Spinal cord (tissue), 10 donors: ENCODE measurements around the gene CARD8. TPM values are rescaled to one million over a fixed set of nuclear protein-coding genes. Genes with fewer than 3 reads are reported as not detected.

Experiments
- DNase-seq, 6 donors: peaks; one replicate each; pipeline versions ENCODE4 v3.0.0 to v3.0.0-alpha.2; 2013 to 2015; ENCODE audit warnings: low spot score in 6 of 6, low read depth in 4 of 6
- H3K27ac ChIP-seq: one replicate; pipeline ENCODE4 v1.5.1; 2013; ENCODE audit warnings: low read depth, low read length, control low read depth
- H3K27me3 ChIP-seq: one replicate; pipeline ENCODE4 v1.6.1; 2013; ENCODE audit warnings: low read length; ENCODE audit not compliant: control insufficient read depth, insufficient read depth
- H3K36me3 ChIP-seq: one replicate; pipeline ENCODE4 v1.6.1; 2013; ENCODE audit warnings: low read length; ENCODE audit not compliant: control insufficient read depth, insufficient read depth
- H3K4me1 ChIP-seq: one replicate; pipeline ENCODE4 v1.6.1; 2013; ENCODE audit warnings: low read length; ENCODE audit not compliant: control insufficient read depth, insufficient read depth
- H3K4me3 ChIP-seq: one replicate; pipeline ENCODE4 v1.5.1; 2013; ENCODE audit warnings: low read depth, low read length, control low read depth
- H3K9me3 ChIP-seq: one replicate; pipeline ENCODE4 v1.6.1; 2013; ENCODE audit warnings: low read length; ENCODE audit not compliant: control insufficient read depth, insufficient read depth
- WGBS: methylation state at CpG from one replicate; pipeline ENCODE4 v1.1.5; 2013; ENCODE audit warnings: missing lambda C conversion rate; ENCODE audit not compliant: insufficient coverage; 5-methylcytosine and 5-hydroxymethylcytosine counted together
- polyA plus RNA-seq, 2 donors: library from polyadenylated mRNA; unstranded; fragments of 120-200 nt; gene quantifications; one replicate each; pipeline ENCODE4 v1.2.1, GENCODE V29; 2013; ENCODE audit not compliant: insufficient read length in 2 of 2
- total RNA-seq, 2 donors: library from RNA; depleted of rRNA in 1 of 2; stranded (reverse); fragments of 120-200 nt in 1 of 2; fragments of >200 nt in 1 of 2; gene quantifications; one replicate each; pipeline versions ENCODE4 v1.2.3 to v1.2.4, GENCODE V29; 2013 to 2014
- donor health status: healthy.

CARD8 gene
- total and polyA plus RNA-seq, 4 donors = 35.8 to 48.4 (median 44.2) TPM

- Histone ChIP-seq H3K36me3 (peaks cover 38% of the 10 kb centered on the region), H3K27me3 (no peaks in the 10 kb centered on the region), H3K4me1 (no peaks in the 10 kb centered on the region), H3K27ac (no peak overlapping the region), H3K4me3 (no peak overlapping the region), H3K9me3 (no peaks in the 10 kb centered on the region)
- 82% methylated on average over 23 of the region's 23 CpGs for WGBS
- DNase-seq = no peak
Measured at GRCh38 chr19:48196321-48196763, 59.4 kb downstream of the CARD8 start.

GRCh38 chr19:48194844-48195830, 60.6 kb downstream of the CARD8 start:
- Histone ChIP-seq H3K4me3 (no peak overlapping the region), H3K27ac (no peak overlapping the region), H3K9me3 (no peaks in the 10 kb centered on the region)

GRCh38 chr19:48194041-48194843, 61.5 kb downstream of the CARD8 start:
- 63% methylated on average over 34 of the region's 36 CpGs for WGBS
- Histone ChIP-seq H3K9me3 (no peaks in the 10 kb centered on the region), H3K36me3 (peaks cover 42% of the 10 kb centered on the region), H3K27ac (no peak overlapping the region), H3K27me3 (no peaks in the 10 kb centered on the region), H3K4me1 (no peaks in the 10 kb centered on the region), H3K4me3 (no peak overlapping the region)
- peak in 1 of 6 donors; percentile 35 for DNase-seq

More at GRCh38 chr19:48194844-48195830, 60.6 kb downstream of the CARD8 start:
- H3K27me3 ChIP-seq = no peaks in the 10 kb centered on the region
- no peaks in the 10 kb centered on the region for H3K4me1 ChIP-seq
- peaks cover 41% of the 10 kb centered on the region for H3K36me3 ChIP-seq
- no peak for DNase-seq
- 72% methylated on average over 85 of the region's 95 CpGs for WGBS

GRCh38 chr19:48192750-48193149, 63.0 kb downstream of the CARD8 start:
- no peak overlapping the region for H3K27ac ChIP-seq

GRCh38 chr19:48190885-48191284, 64.8 kb downstream of the CARD8 start:
- peaks cover 6% of the 10 kb centered on the region for H3K4me1 ChIP-seq
- H3K27me3 ChIP-seq = no peaks in the 10 kb centered on the region
- no peaks in the 10 kb centered on the region for H3K9me3 ChIP-seq
- H3K4me3 ChIP-seq = no peak overlapping the region
- peaks cover 50% of the 10 kb centered on the region for H3K36me3 ChIP-seq
- no peak for DNase-seq
- no peak overlapping the region for H3K27ac ChIP-seq
- WGBS = 100% methylated on average over 1 of the region's 3 CpGs

More at GRCh38 chr19:48192750-48193149, 63.0 kb downstream of the CARD8 start:
- DNase-seq = no peak
- no peaks in the 10 kb centered on the region for H3K27me3 ChIP-seq
- H3K9me3 ChIP-seq = no peaks in the 10 kb centered on the region
- H3K36me3 ChIP-seq = peaks cover 55% of the 10 kb centered on the region
- no peak overlapping the region for H3K4me3 ChIP-seq
- WGBS = 71% methylated on average over 6 of the region's 7 CpGs
- H3K4me1 ChIP-seq = no peaks in the 10 kb centered on the region

GRCh38 chr19:48190288-48190884, 65.3 kb downstream of the CARD8 start:
- peak in 4 of 6 donors; percentile 38 to 90 (median 69) for DNase-seq
- Histone ChIP-seq H3K4me1 (peaks cover 6% of the 10 kb centered on the region), H3K27ac (no peak overlapping the region), H3K9me3 (no peaks in the 10 kb centered on the region), H3K36me3 (peaks cover 49% of the 10 kb centered on the region), H3K4me3 (no peak overlapping the region), H3K27me3 (no peaks in the 10 kb centered on the region)
- 29% methylated on average over 9 of the region's 13 CpGs for WGBS

- H3K9me3 ChIP-seq = peaks cover 6% of the 10 kb centered on the region
- 51% methylated on average over 6 of the region's 8 CpGs for WGBS
- H3K27me3 ChIP-seq = no peaks in the 10 kb centered on the region
- no peak overlapping the region for H3K4me3 ChIP-seq
- peaks cover 49% of the 10 kb centered on the region for H3K36me3 ChIP-seq
- peak in 1 of 6 donors; percentile 30 for DNase-seq
- H3K27ac ChIP-seq = no peak overlapping the region
- peaks cover 6% of the 10 kb centered on the region for H3K4me1 ChIP-seq
Measured at GRCh38 chr19:48186541-48186991, 69.1 kb downstream of the CARD8 start.

GRCh38 chr19:48186015-48186414, 69.7 kb downstream of the CARD8 start:
- Histone ChIP-seq H3K27ac (no peak overlapping the region), H3K4me3 (no peak overlapping the region), H3K4me1 (peaks cover 6% of the 10 kb centered on the region), H3K36me3 (peaks cover 48% of the 10 kb centered on the region), H3K27me3 (no peaks in the 10 kb centered on the region), H3K9me3 (peaks cover 10% of the 10 kb centered on the region)
- no CpG with 5 or more reads among the region's 5 CpGs for WGBS
- no peak for DNase-seq

GRCh38 chr19:48183356-48183755, 72.4 kb downstream of the CARD8 start:
- H3K4me3 ChIP-seq = no peak overlapping the region
- H3K36me3 ChIP-seq = peaks cover 43% of the 10 kb centered on the region
- H3K4me1 ChIP-seq = peaks cover 6% of the 10 kb centered on the region
- H3K27me3 ChIP-seq = no peaks in the 10 kb centered on the region
- WGBS = no CpG with 5 or more reads among the region's 9 CpGs
- H3K9me3 ChIP-seq = peaks cover 10% of the 10 kb centered on the region
- no peak overlapping the region for H3K27ac ChIP-seq
- DNase-seq = no peak
